Mononuclear cell (primary cell): ENCODE data around the gene SMYD1. TPM values are rescaled to one million over a fixed set of nuclear protein-coding genes. Genes with fewer than 3 reads are reported as not detected.
"Not testable (repeated sequence)": the region's sequence is repeated elsewhere in the genome, so short reads cannot be mapped to it uniquely, and the experiment has no call there.

Experiments
- H3K27me3 ChIP-seq: 2 replicates; pipeline ENCODE4 v1.6.0; 2011; ENCODE audit warnings: low read length, control low read depth; ENCODE audit not compliant: insufficient read depth
- H3K4me1 ChIP-seq: 2 replicates; pipeline ENCODE4 v1.5.1; 2011; ENCODE audit warnings: mild to moderate bottlenecking, low read length, control low read depth; ENCODE audit not compliant: insufficient read depth
- H3K4me3 ChIP-seq: 2 replicates; pipeline ENCODE4 v1.5.1; 2011; ENCODE audit warnings: mild to moderate bottlenecking, low read length, moderate library complexity
- H3K9me3 ChIP-seq: 2 replicates; pipeline ENCODE4 v1.5.1; 2011; ENCODE audit warnings: low read depth, mild to moderate bottlenecking, control low read depth, low read length
- total RNA-seq: library from RNA; depleted of rRNA; stranded (reverse); fragments of >200 nt; gene quantifications from one replicate; pipeline ENCODE4 v1.2.3, GENCODE V29; 2012

Gene SMYD1
- total RNA-seq: under 0.01 TPM

DNA sequence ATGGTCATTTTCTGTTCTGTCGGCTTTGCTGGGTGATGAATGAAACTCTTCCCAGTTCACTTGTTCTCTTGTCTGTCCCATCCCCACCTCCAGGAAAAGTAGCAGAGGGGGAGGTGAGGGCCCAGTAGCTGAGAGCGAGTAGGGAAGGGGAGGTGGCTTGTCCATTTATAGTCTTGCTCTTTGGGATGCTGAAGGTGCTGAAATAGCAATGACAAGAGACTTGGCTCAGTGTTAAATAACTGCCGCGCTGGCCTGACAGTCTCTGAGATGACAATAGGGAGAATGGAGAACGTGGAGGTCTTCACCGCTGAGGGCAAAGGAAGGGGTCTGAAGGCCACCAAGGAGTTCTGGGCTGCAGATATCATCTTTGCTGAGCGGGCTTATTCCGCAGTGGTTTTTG, at the start of gene SMYD1:
SMYD1 (plus strand) TSS at position 228 of the 400 bp plus-strand sequence; CDS start at position 268, 40 bp downstream.
- no peak within 1 kb of the TSS for H3K4me3 ChIP-seq
- no peaks in the 10 kb centered on the region for H3K27me3 ChIP-seq
- H3K9me3 ChIP-seq: no peaks in the 10 kb centered on the region
- no peaks in the 10 kb centered on the region for H3K4me1 ChIP-seq

- H3K4me1 ChIP-seq, H3K4me3 ChIP-seq, H3K27me3 ChIP-seq: not testable (repeated sequence)
These were observed 49.4 kb upstream of the SMYD1 start for GRCh38 chr2:88018077-88018805.

GRCh38 chr2:88018909-88019308, 48.7 kb upstream of the SMYD1 start:
- H3K27me3 ChIP-seq: no peaks in the 10 kb centered on the region
- H3K4me1 ChIP-seq: peaks cover 10% of the 10 kb centered on the region
- no peaks in the 10 kb centered on the region for H3K9me3 ChIP-seq
- no peak overlapping the region for H3K4me3 ChIP-seq

More at GRCh38 chr2:88018077-88018805, 49.4 kb upstream of the SMYD1 start:
- H3K9me3 ChIP-seq: not testable (repeated sequence)

DNA sequence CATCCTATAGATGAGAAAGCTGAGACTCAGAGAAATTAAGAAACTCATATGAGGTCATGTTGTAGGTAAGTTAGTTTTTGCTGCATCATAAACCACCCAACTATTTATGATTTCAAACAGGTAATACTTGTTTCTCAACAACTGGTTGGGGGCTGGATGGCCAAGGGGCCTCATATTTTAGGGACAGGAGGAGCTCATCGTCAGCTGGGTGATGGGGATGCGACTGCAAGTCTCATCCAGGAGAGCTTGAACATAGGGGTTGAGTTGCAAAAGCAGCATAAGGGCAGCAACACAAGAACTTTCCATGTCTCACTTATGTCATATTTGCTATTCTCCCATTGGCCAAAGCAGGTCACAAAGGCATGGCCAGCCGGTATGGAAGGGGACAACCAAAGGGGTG, 47.6 kb upstream of the SMYD1 start:
- H3K9me3 ChIP-seq: no peaks in the 10 kb centered on the region
- H3K4me1 ChIP-seq: peaks cover 10% of the 10 kb centered on the region
- H3K27me3 ChIP-seq: no peaks in the 10 kb centered on the region
- no peak overlapping the region for H3K4me3 ChIP-seq

- peaks cover 4% of the 10 kb centered on the region for H3K4me1 ChIP-seq
- no peak overlapping the region for H3K4me3 ChIP-seq
- H3K9me3 ChIP-seq: no peaks in the 10 kb centered on the region
- no peaks in the 10 kb centered on the region for H3K27me3 ChIP-seq
These were observed 45.0 kb upstream of the SMYD1 start for GRCh38 chr2:88022669-88022921.

GRCh38 chr2:88024509-88024908, 43.1 kb upstream of the SMYD1 start:
- Histone ChIP-seq H3K4me3 (no peak overlapping the region), H3K4me1 (peaks cover 11% of the 10 kb centered on the region), H3K9me3 (no peaks in the 10 kb centered on the region), H3K27me3 (no peaks in the 10 kb centered on the region)

DNA sequence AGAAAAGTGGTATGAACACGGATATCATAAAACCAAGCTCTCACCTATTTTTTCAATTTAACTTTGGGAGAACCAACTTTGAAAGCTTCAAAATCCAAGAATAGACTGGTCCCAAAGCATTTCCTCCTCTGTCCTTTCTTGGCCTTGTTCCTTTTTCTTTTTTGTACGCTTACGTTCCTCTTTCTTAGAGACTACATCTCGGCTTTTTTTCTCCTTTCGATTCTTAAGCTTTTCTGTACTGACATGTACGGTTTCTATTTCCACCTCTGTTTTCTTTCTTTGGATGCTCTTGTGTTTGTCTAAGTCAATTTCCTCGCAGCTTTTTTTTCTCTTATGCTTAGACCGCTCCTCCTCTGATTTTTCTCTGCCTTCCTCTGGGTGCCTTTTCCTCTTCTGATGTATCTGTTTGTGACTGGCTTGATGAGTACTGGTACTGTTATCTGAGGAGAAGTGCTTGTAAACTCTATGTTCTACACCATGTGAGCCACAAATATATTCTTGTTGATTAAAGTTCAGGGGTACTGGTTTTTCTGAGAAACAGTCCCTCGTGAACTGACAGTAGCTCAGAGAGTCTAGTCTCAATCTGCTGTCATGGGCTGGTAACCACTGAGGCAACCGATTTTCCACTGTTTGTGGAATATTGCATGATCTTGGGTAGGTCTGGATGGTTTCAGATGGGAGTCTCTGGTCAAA, 39.8 kb upstream of the SMYD1 start:
- no peak overlapping the region for H3K4me3 ChIP-seq
- H3K9me3 ChIP-seq: no peaks in the 10 kb centered on the region
- peaks cover 11% of the 10 kb centered on the region for H3K4me1 ChIP-seq
- no peaks in the 10 kb centered on the region for H3K27me3 ChIP-seq

DNA sequence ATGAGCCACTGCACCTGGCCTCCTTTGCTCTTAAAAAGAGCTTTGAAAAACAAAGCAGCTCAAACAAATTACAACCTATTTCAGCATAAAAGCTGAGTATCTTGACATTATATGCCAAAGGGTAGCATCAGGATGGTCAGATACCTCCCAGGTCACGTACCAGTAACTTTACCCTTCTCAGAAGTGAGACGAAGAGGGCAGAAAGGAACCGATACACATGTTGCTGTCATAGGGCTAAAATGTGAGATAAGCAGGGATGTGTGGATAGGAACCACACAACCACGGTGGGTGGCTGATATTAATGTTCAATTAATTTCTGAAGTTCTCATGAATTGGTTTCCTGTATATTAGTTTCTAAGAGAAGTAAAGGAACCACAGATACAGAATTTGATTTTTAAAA, 38.7 kb upstream of the SMYD1 start:
- Histone ChIP-seq H3K27me3 (no peaks in the 10 kb centered on the region), H3K4me3 (no peak overlapping the region), H3K4me1 (peaks cover 11% of the 10 kb centered on the region), H3K9me3 (no peaks in the 10 kb centered on the region)

DNA sequence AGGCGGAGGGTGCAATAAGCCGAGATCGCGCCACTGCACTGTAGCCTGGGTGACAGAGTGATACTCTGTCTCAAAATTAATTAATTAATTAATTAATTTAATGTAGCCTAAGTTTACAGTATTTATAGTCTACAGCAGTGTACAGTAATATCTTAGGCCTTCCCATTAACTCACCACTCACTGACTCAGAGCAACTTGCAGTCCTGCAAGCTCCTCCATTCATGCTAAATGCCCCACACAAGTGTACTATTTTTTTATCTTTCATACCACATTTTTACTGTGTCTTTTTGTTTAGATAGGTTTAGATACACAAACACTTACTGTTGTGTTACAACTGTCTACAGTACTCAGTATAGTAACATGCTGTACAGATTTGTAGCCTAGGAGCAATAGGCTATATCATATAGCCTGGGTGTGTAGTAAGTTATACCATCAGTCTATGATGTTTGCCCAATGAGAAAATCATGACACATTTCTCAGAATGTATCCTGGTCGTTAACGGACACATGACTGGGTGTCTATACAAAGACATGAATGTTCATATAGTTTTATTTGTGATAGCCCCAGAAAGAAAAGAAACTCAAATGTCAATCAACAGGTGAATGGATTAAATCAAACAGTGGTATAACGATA, 35.4 kb upstream of the SMYD1 start:
- Histone ChIP-seq H3K27me3 (no peaks in the 10 kb centered on the region), H3K4me3 (no peak overlapping the region), H3K4me1 (peaks cover 20% of the 10 kb centered on the region), H3K9me3 (no peaks in the 10 kb centered on the region)

DNA sequence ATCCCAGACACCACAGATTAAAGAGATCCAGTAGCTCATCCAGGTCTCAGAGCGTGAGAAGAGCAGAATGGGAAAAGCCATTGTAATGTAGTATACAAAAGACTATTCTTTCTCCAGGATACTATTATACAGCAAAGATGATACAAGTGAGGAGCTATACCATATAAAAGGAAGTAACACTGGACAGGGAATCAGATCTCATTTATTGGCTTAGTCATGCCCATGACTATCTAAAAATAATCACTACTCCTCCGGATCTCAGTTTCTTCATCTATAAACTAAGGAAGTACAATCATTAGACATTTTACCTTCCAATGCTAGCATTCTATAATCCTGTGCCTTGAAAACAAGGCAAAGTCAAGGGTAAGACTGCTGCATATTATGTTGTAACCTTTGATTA, 31.4 kb upstream of the SMYD1 start:
- Histone ChIP-seq H3K27me3 (no peaks in the 10 kb centered on the region), H3K9me3 (no peaks in the 10 kb centered on the region), H3K4me1 (peaks cover 9% of the 10 kb centered on the region), H3K4me3 (no peak overlapping the region)

GRCh38 chr2:88036606-88037005, 31.0 kb upstream of the SMYD1 start:
- peaks cover 9% of the 10 kb centered on the region for H3K4me1 ChIP-seq
- H3K4me3 ChIP-seq: no peak overlapping the region
- H3K27me3 ChIP-seq: no peaks in the 10 kb centered on the region
- no peaks in the 10 kb centered on the region for H3K9me3 ChIP-seq

GRCh38 chr2:88038263-88039105, 29.1 kb upstream of the SMYD1 start:
- Histone ChIP-seq H3K27me3 (no peaks in the 10 kb centered on the region), H3K4me1 (peaks cover 13% of the 10 kb centered on the region), H3K9me3 (no peaks in the 10 kb centered on the region), H3K4me3 (no peak overlapping the region)

- peaks cover 4% of the 10 kb centered on the region for H3K4me1 ChIP-seq
- no peaks in the 10 kb centered on the region for H3K9me3 ChIP-seq
- no peaks in the 10 kb centered on the region for H3K27me3 ChIP-seq
- no peak overlapping the region for H3K4me3 ChIP-seq
These were observed 25.1 kb upstream of the SMYD1 start for GRCh38 chr2:88042476-88042875.

DNA sequence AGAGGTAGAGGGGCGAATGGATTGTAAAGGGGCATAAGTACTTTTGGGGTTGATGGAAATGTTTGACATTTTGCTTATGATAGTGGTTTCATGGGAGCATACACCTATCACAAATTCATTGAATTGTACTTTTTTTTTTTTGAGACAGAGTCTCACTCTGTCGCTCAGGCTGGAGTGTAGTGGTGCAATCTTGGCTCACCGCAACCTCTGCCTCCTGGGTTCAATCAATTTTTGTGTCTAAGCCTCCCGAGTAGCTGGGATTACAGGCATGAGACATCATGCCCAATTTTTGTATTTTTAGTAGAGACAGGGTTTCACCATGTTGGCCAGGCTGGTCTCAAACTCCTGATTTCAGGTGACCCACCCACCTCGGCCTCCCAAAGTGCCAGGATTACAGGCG, 22.1 kb upstream of the SMYD1 start:
- not testable (repeated sequence) for H3K4me1 ChIP-seq, H3K4me3 ChIP-seq, H3K27me3 ChIP-seq, H3K9me3 ChIP-seq

- H3K27me3 ChIP-seq: no peaks in the 10 kb centered on the region
- no peaks in the 10 kb centered on the region for H3K9me3 ChIP-seq
- H3K4me1 ChIP-seq: peaks cover 7% of the 10 kb centered on the region
- H3K4me3 ChIP-seq: no peak overlapping the region
These were observed 19.1 kb upstream of the SMYD1 start for GRCh38 chr2:88048541-88048940.
